H1 (cell line): Measurements from ENCODE around the gene EDEM1. TPM values are rescaled to one million over a fixed set of nuclear protein-coding genes. Genes with fewer than 3 reads are reported as not detected.

Source experiments
- POLR2AphosphoS5 ChIP-seq: IDR thresholded peaks from 2 replicates; pipeline ENCODE4 v1.6.1; 2011; ENCODE audit warnings: low read depth, low read length
- polyA plus RNA-seq, 7 experiments: library from polyadenylated mRNA; depleted of rRNA in 3 of 7; stranded (reverse) in 5 of 7; unstranded in 2 of 7; fragments of >200 nt in 5 of 7; fragments of 200-250 nt in 2 of 7; gene quantifications; 1 replicate in 5 of 7; 2 replicates in 1 of 7; 4 replicates in 1 of 7; pipeline versions ENCODE4 v1.2.1 to v1.2.3, GENCODE V29; 2011 to 2013; ENCODE audit warnings: missing spikeins in 2 of 7, mixed read lengths in 2 of 7
- total RNA-seq: library from RNA; stranded (reverse); fragmentation: NEBNext Ultra II Directional; extraction: Animal tissue kit (Norgen Biotek cat#: 25700); gene quantifications from 2 replicates; pipeline ENCODE4 v1.2.1, GENCODE V29; 2021
- TF ChIP-seq, protein P1 (sequence below): IDR thresholded peaks from 2 replicates; pipeline ENCODE4 v1.6.1; 2012; ENCODE audit warnings: low read length, inconsistent platforms
- TF ChIP-seq, protein P2 (sequence below), 3 experiments: IDR thresholded peaks; 1 replicate in 2 of 3; 2 replicates in 1 of 3; pipeline versions ENCODE4 v1.5.1 to v1.6.1; 2011; ENCODE audit warnings: low read length in 3 of 3, mild to moderate bottlenecking in 3 of 3, inconsistent platforms in 2 of 3, low read depth in 1 of 3, moderate library complexity in 1 of 3; ENCODE audit not compliant: insufficient read depth in 1 of 3; ENCODE audit errors: control extremely low read depth in 1 of 3
- TF ChIP-seq, protein P3 (sequence below): fragments of 300-600 bp; sonication (generic); IDR thresholded peaks from 2 replicates; pipeline ENCODE4 v1.7.1; 2012; ENCODE audit warnings: low read length, moderate library complexity, mild to moderate bottlenecking, inconsistent platforms; ENCODE audit not compliant: insufficient replicate concordance

EDEM1 gene
- total and polyA plus RNA-seq, 2 of the 8 experiments (the other 6 are each of a cell fraction or from before 2014, with no cell fraction given) = 4.8 to 16.4 TPM

DNA sequence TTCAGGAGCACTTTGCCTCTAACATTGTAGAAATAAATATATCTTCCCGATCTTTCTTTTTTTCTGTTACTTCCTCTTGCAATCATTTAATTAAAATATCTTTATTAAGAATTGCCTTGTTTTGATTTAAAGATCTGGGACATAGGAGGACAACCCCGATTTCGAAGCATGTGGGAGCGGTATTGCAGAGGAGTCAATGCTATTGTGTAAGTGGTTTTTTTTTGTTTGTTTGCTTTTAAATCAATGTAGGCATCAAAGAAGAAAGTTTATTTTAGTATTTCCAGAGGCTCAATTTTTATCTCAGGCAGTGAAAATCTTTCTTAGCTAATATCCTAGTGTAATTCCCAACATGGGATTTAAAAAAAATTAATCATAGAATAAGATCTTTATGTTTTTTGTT lies 15.5 kb upstream of the EDEM1 start (continued):
- TF ChIP-seq, protein P1, sequence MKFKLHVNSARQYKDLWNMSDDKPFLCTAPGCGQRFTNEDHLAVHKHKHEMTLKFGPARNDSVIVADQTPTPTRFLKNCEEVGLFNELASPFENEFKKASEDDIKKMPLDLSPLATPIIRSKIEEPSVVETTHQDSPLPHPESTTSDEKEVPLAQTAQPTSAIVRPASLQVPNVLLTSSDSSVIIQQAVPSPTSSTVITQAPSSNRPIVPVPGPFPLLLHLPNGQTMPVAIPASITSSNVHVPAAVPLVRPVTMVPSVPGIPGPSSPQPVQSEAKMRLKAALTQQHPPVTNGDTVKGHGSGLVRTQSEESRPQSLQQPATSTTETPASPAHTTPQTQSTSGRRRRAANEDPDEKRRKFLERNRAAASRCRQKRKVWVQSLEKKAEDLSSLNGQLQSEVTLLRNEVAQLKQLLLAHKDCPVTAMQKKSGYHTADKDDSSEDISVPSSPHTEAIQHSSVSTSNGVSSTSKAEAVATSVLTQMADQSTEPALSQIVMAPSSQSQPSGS = no peak
- TF ChIP-seq, protein P2, sequence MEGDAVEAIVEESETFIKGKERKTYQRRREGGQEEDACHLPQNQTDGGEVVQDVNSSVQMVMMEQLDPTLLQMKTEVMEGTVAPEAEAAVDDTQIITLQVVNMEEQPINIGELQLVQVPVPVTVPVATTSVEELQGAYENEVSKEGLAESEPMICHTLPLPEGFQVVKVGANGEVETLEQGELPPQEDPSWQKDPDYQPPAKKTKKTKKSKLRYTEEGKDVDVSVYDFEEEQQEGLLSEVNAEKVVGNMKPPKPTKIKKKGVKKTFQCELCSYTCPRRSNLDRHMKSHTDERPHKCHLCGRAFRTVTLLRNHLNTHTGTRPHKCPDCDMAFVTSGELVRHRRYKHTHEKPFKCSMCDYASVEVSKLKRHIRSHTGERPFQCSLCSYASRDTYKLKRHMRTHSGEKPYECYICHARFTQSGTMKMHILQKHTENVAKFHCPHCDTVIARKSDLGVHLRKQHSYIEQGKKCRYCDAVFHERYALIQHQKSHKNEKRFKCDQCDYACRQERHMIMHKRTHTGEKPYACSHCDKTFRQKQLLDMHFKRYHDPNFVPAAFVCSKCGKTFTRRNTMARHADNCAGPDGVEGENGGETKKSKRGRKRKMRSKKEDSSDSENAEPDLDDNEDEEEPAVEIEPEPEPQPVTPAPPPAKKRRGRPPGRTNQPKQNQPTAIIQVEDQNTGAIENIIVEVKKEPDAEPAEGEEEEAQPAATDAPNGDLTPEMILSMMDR (IDR thresholded peaks at IDR 0.05; ENCODE audit: control extremely low read depth in 1 of 3, insufficient read depth in 1 of 3, low read depth in 1 of 3, low read length in 3 of 3) = no peak
- TF ChIP-seq, protein P3, sequence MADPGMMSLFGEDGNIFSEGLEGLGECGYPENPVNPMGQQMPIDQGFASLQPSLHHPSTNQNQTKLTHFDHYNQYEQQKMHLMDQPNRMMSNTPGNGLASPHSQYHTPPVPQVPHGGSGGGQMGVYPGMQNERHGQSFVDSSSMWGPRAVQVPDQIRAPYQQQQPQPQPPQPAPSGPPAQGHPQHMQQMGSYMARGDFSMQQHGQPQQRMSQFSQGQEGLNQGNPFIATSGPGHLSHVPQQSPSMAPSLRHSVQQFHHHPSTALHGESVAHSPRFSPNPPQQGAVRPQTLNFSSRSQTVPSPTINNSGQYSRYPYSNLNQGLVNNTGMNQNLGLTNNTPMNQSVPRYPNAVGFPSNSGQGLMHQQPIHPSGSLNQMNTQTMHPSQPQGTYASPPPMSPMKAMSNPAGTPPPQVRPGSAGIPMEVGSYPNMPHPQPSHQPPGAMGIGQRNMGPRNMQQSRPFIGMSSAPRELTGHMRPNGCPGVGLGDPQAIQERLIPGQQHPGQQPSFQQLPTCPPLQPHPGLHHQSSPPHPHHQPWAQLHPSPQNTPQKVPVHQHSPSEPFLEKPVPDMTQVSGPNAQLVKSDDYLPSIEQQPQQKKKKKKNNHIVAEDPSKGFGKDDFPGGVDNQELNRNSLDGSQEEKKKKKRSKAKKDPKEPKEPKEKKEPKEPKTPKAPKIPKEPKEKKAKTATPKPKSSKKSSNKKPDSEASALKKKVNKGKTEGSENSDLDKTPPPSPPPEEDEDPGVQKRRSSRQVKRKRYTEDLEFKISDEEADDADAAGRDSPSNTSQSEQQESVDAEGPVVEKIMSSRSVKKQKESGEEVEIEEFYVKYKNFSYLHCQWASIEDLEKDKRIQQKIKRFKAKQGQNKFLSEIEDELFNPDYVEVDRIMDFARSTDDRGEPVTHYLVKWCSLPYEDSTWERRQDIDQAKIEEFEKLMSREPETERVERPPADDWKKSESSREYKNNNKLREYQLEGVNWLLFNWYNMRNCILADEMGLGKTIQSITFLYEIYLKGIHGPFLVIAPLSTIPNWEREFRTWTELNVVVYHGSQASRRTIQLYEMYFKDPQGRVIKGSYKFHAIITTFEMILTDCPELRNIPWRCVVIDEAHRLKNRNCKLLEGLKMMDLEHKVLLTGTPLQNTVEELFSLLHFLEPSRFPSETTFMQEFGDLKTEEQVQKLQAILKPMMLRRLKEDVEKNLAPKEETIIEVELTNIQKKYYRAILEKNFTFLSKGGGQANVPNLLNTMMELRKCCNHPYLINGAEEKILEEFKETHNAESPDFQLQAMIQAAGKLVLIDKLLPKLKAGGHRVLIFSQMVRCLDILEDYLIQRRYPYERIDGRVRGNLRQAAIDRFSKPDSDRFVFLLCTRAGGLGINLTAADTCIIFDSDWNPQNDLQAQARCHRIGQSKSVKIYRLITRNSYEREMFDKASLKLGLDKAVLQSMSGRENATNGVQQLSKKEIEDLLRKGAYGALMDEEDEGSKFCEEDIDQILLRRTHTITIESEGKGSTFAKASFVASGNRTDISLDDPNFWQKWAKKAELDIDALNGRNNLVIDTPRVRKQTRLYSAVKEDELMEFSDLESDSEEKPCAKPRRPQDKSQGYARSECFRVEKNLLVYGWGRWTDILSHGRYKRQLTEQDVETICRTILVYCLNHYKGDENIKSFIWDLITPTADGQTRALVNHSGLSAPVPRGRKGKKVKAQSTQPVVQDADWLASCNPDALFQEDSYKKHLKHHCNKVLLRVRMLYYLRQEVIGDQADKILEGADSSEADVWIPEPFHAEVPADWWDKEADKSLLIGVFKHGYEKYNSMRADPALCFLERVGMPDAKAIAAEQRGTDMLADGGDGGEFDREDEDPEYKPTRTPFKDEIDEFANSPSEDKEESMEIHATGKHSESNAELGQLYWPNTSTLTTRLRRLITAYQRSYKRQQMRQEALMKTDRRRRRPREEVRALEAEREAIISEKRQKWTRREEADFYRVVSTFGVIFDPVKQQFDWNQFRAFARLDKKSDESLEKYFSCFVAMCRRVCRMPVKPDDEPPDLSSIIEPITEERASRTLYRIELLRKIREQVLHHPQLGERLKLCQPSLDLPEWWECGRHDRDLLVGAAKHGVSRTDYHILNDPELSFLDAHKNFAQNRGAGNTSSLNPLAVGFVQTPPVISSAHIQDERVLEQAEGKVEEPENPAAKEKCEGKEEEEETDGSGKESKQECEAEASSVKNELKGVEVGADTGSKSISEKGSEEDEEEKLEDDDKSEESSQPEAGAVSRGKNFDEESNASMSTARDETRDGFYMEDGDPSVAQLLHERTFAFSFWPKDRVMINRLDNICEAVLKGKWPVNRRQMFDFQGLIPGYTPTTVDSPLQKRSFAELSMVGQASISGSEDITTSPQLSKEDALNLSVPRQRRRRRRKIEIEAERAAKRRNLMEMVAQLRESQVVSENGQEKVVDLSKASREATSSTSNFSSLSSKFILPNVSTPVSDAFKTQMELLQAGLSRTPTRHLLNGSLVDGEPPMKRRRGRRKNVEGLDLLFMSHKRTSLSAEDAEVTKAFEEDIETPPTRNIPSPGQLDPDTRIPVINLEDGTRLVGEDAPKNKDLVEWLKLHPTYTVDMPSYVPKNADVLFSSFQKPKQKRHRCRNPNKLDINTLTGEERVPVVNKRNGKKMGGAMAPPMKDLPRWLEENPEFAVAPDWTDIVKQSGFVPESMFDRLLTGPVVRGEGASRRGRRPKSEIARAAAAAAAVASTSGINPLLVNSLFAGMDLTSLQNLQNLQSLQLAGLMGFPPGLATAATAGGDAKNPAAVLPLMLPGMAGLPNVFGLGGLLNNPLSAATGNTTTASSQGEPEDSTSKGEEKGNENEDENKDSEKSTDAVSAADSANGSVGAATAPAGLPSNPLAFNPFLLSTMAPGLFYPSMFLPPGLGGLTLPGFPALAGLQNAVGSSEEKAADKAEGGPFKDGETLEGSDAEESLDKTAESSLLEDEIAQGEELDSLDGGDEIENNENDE = no peak
- no peak for TF ChIP-seq POLR2AphosphoS5
